CD4-positive, alpha-beta T cell treated with Interleukin-12 subunit alpha and Interleukin-12 subunit beta, for 1 hour (primary cell): ENCODE data around the gene RAPGEF4.

Experiments
- DNase-seq: peaks from one replicate; pipeline ENCODE4 v3.0.0-alpha.2; 2020

RAPGEF4 gene

GRCh38 chr2:172864182-172864581, 128.5 kb downstream of the RAPGEF4 start:
- DNase-seq = peak; percentile 13

DNA sequence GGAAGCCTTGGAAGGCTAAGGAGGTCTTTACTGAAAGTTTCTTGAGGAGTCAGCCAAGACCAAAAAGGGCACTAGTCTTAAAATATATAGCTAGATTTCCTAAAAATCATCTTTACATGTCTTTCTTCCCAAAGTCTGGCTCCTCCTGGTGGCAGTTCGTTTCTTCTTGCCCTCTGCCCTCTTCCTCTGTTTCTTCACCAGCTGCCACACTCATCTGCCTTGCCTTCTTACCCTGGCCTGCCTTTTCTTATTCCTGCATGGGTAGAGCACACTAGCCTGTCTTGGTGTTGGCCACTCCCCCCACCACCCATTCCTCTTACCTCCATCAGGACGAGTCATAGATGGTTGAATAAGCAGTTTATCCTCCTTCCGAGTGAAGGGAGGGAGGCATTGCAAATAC, 129.8 kb downstream of the RAPGEF4 start:
- DNase-seq = no peak

DNA sequence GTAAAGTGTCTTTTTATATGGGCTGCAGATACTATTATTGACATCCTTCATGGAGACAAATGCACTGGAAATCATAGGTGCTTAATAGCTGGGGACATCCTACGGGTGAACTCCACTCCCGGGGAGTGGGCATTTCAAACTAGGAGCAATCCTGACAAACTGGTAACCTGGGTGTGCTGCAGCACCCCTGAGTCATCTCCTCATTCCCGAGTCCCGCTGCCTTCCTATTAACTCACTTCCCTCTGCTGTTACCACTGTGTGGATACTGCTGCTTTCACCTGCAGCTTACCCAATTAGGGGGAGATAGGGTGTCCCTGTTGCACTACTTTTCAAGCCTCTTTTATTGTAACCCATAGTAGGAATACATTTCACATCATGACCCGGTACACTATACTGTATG, 134.2 kb downstream of the RAPGEF4 start:
- DNase-seq = no peak

DNA sequence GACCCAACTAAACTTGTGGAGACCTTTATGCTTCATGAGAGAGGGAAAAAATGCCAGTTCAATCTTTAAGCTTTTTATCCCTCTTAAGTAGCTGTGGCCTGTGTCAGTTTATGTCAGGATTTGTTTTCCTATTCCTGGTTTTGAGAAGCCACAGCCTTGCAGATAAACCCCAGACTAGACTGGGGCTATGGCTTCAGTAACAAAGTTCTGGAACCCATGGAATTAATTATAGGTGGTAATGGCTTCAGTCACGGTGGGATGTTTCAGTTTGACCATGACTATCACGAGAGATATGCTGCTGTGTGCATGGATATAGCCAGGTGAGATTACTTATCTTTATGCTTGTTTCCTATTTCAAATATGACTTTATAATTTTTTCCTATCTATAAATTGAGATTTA, 134.8 kb downstream of the RAPGEF4 start:
- DNase-seq = no peak

DNA sequence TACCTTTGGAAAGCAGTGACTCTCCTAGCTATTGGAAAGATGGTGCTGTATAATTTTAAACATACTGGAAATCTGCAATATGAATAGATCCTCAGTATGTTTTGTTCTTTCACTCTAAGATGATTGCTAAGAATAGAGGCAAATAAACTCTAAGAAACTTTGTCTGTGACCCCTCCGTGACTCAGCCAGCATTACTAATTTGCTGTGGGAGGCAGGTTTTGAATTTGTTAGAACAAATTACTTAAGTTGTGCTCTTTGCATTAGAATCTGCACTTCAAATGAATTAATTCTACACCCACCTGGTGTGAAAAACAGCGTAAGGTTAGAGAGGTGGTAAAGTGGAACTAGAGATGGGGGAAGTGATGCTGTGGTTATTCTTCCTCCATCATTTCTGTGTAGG, 142.2 kb downstream of the RAPGEF4 start:
- DNase-seq = no peak

GRCh38 chr2:172878260-172878659, 142.6 kb downstream of the RAPGEF4 start:
- DNase-seq = no peak

DNA sequence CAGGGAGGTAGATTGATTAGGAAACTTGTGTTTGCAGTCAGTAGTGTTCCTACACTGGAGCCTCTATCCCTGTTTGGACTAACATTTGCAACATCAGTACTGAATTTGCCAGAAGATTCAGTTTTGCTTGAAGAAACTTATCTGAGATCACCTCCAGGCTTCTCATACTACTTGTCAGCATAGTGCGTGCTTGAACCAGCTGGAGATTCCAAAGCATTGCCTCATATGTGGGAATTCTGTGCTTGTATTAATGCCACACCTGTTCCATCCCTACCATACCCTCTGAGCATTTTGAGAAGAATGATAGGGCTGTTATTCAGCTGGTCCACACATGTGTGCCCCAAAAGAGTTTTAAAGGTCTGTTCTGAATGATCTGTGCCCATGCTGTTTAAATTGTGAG, 148.7 kb downstream of the RAPGEF4 start:
- DNase-seq = no peak

DNA sequence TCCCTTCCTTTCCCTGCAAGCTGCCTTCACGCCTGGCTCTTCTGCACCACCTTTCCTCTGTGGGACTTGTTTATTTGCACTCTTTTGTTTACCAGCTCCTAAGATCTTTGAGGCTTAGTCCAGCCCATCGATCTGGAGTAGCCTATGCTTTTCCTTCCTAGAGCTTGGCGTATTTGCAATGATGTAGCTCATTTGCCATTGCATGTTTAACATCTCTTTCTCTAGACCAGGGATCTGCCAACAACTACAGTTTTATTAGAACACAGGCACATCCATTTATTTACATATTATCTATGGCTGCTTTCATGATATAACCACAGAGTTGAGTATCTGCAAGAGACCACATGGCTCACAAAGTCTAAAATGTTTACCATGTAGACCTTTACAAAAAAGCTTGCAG, 150.4 kb downstream of the RAPGEF4 start:
- DNase-seq = no peak

- DNase-seq = no peak
Observed at GRCh38 chr2:172887280-172887679, 151.6 kb downstream of the RAPGEF4 start.

- DNase-seq = no peak
Observed at GRCh38 chr2:172888714-172889669, 153.3 kb downstream of the RAPGEF4 start.

GRCh38 chr2:172889768-172890430, 154.3 kb downstream of the RAPGEF4 start:
- no peak for DNase-seq

- DNase-seq = no peak
Observed at GRCh38 chr2:172893111-172893510, 157.5 kb downstream of the RAPGEF4 start.

GRCh38 chr2:172893671-172894070, 158.0 kb downstream of the RAPGEF4 start:
- DNase-seq = no peak

DNA sequence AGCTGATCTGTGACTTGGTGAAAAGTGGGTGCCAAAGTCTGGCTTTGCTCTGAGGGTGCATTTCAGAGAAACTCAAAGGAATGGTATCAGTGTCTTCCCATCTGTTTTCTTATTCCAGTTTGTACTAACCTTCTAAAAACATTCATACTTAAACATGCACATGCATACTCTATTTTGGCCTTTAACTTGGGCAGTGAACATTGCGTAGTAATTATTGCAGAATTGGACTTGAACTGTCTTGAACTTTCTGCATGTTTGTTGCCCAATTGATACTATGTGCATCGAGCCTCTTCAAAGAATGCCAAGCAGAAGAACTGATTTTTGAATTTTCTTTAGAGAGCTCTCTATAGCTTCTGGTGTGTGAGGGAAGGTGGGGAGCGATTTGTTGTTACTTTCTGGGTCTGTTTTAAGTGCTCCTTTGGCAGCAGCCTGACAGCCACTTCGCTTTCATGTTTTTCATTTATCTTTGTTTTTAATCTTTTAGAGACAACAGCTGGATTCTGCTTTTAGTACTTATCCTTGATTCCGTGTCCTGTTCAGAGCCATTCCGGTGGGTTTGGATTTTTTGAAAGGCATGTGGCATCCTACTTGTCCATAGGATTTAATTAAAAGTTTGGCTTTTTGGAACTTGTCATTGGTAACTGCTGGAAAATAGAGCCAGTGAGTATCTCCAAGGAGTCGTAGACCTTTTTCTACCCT, 159.2 kb downstream of the RAPGEF4 start:
- no peak for DNase-seq

GRCh38 chr2:172896661-172897081, 161.0 kb downstream of the RAPGEF4 start:
- DNase-seq = no peak

- no peak for DNase-seq
Observed at GRCh38 chr2:172900871-172901270, 165.2 kb downstream of the RAPGEF4 start.

DNA sequence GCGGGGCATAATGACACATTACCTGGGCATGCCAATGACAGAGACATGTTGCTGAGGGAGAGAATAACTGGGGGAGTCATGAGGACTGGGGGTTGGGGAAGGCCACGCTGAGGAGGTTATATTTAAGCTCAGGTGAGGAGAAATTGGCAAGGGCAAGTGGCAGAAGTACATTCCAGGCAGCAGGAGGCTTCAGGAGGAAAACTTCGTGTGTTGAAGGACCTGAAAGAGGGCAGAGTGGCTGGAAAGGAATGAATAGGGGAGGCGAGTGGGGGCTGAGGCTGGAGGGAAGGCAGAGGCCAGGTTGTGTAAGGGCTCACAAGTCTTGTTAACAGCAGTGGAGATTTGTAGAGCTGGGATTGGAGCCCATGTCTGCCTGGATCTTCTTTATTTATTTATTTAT, 166.3 kb downstream of the RAPGEF4 start:
- no peak for DNase-seq

DNA sequence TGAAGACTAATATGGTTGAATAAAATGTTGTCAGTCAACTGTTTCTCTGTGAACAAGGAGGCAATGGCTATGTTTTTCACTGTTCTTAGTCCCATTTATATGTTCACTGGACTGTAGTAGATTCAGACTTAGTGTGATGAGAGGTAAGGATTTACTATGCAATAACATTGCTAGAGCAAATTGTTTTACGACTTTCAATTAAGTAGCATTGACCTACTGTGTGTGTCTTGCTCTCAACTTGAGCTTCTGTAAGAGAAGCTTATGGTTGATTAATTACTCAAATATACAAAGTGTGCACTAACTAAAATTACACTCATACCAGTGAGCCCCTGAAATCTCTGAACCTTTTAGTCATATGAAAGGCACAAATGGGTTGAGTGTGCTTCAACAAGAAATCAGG, 168.6 kb downstream of the RAPGEF4 start:
- DNase-seq = no peak

DNA sequence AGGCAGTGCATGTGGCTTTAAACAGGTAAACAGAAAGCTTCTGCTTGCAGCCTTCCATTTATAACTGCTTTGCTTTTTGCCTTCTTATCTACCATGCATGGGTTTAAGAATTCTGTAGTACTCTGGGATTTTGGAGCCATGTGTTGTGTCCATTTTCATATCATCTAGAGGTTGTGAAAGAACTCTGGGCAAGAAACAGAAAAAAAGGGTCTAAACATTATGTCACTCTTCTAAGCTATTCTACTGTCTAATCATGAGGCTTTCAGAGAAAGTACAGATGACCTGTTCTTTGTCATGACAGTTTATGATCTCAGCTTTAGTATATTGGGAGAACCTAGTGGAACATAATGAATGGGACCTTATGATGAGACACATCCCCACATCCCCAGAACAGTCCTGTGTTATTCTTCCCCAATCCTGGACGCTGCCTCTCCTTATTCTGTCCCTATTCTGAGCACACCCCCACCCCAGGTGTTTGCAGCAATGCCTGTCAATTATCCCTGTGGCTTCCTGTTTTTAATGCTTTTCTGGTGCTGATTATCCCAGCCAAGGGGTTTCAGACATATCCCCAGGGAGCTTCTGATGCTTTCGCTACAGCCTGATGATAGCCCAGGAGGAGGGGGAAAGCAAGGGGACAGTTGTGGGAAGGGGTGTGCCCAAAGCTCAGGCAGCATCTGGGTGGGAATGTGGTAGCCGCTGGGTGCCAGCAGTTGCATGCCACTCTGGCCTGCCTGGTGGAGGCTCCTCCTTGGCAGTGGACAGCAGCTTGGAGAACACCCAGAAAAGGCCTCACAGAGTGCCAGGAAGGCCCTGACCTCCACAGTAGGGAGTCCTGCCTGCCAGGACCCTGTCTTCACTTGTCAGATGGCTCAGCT, 170.5 kb downstream of the RAPGEF4 start:
- no peak for DNase-seq

- DNase-seq = no peak
Observed at GRCh38 chr2:172908275-172908674, 172.6 kb downstream of the RAPGEF4 start.

GRCh38 chr2:172909454-172909853, 173.8 kb downstream of the RAPGEF4 start:
- no peak for DNase-seq

DNA sequence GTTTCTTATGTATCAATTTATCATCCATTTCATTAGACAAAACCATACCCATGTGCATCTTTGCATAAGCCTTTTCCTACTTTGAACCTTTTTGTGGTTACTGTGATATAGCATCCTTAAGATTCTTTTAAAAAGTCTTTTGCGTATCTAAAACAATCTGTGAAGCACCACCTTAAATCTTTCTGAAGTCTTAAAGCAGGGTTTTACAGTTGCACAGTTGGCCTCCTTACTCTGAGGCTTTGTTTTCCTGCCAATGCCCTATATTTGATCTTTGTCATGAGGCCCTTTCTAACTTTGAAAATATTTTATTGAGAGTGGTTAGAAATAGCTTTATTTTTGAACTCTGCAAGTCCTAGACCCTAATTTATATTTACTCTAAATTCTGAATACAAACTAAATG, 176.6 kb downstream of the RAPGEF4 start:
- DNase-seq = no peak
